NCI-H345 treated with DMSO at 0.1 percent for 48 hours (cell line): ENCODE results near the gene LDLRAD4.

Experiments
- DNase-seq: peaks from one replicate; lab custom pipeline; 2025; ENCODE audit not compliant: unreplicated experiment; lab: John Stamatoyannopoulos, UW

Gene LDLRAD4

GRCh38 chr18:13555865-13556264, 337.3 kb downstream of the LDLRAD4 start:
- no peak for DNase-seq

GRCh38 chr18:13556502-13556901, 337.9 kb downstream of the LDLRAD4 start:
- no peak for DNase-seq

GRCh38 chr18:13558124-13558523, 339.6 kb downstream of the LDLRAD4 start:
- peak; percentile 17 for DNase-seq

- DNase-seq = no peak
Measured at GRCh38 chr18:13558790-13559189, 340.2 kb downstream of the LDLRAD4 start.

GRCh38 chr18:13559754-13560153, 341.2 kb downstream of the LDLRAD4 start:
- no peak for DNase-seq

- DNase-seq = no peak
Measured at GRCh38 chr18:13560306-13560705, 341.7 kb downstream of the LDLRAD4 start.

GRCh38 chr18:13562494-13563029, 344.0 kb downstream of the LDLRAD4 start:
- no peak for DNase-seq

- DNase-seq = no peak
Measured at GRCh38 chr18:13563390-13563805, 344.8 kb downstream of the LDLRAD4 start.

GRCh38 chr18:13564579-13564978, 346.0 kb downstream of the LDLRAD4 start:
- DNase-seq = peak; percentile 74

GRCh38 chr18:13565228-13565627, 346.7 kb downstream of the LDLRAD4 start:
- no peak for DNase-seq

- no peak for DNase-seq
Measured at GRCh38 chr18:13566941-13567746, 348.6 kb downstream of the LDLRAD4 start.

GRCh38 chr18:13568443-13569392, 350.2 kb downstream of the LDLRAD4 start:
- no peak for DNase-seq

GRCh38 chr18:13570216-13570615, 351.7 kb downstream of the LDLRAD4 start:
- DNase-seq = no peak

- DNase-seq = no peak
Measured at GRCh38 chr18:13570856-13571495, 352.4 kb downstream of the LDLRAD4 start.

GRCh38 chr18:13572148-13572547, 353.6 kb downstream of the LDLRAD4 start:
- DNase-seq = no peak

- no peak for DNase-seq
Measured at GRCh38 chr18:13572721-13573120, 354.2 kb downstream of the LDLRAD4 start.

GRCh38 chr18:13573750-13574149, 355.2 kb downstream of the LDLRAD4 start:
- DNase-seq = no peak

- DNase-seq = no peak
Measured at GRCh38 chr18:13574355-13574754, 355.8 kb downstream of the LDLRAD4 start.

- no peak for DNase-seq
Measured at GRCh38 chr18:13574761-13575160, 356.2 kb downstream of the LDLRAD4 start.

GRCh38 chr18:13576598-13576997, 358.0 kb downstream of the LDLRAD4 start:
- DNase-seq = no peak

GRCh38 chr18:13577091-13577697, 358.6 kb downstream of the LDLRAD4 start:
- DNase-seq = no peak
